ENCODE data around the gene PIPOX.

DNA sequence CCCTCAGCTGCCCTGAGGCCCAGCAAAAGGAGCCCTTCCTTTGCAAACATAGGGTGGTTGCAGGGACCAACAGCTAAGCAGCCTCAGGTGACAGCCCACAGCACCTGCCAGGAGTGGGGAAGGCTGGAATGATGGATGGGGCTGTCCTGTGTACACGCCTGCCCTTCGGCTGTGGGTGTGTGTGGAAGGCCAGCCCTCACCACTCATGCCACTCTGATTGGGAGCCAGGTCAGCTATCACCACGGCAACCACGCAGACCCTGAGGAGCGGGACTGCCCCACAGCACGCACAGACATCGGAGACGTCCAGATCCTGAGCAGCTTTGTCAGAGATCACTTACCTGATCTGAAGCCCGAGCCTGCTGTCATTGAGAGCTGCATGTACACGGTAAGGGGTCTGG is 11.9 kb downstream of the PIPOX start:
- no peak for TF ChIP-seq RAD21 (IDR thresholded peaks at IDR 0.05 in 1 of 2, conservative IDR thresholded peaks at IDR 0.05 in 1 of 2; ENCODE audit: low read depth in 2 of 2, low read length in 2 of 2)
- TF ChIP-seq, protein P1, sequence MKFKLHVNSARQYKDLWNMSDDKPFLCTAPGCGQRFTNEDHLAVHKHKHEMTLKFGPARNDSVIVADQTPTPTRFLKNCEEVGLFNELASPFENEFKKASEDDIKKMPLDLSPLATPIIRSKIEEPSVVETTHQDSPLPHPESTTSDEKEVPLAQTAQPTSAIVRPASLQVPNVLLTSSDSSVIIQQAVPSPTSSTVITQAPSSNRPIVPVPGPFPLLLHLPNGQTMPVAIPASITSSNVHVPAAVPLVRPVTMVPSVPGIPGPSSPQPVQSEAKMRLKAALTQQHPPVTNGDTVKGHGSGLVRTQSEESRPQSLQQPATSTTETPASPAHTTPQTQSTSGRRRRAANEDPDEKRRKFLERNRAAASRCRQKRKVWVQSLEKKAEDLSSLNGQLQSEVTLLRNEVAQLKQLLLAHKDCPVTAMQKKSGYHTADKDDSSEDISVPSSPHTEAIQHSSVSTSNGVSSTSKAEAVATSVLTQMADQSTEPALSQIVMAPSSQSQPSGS (IDR thresholded peaks at IDR 0.05; ENCODE audit: low read length) = no peak
- TF ChIP-seq CEBPB (IDR thresholded peaks at IDR 0.05; ENCODE audit: low read depth, low read length) = no peak
- no peak for TF ChIP-seq BRCA1 (IDR thresholded peaks at IDR 0.05; ENCODE audit: low read depth, low read length)
- no peak for TF ChIP-seq SP2 (IDR thresholded peaks at IDR 0.05; ENCODE audit: low read length)
- no peak for TF ChIP-seq KDM5A (IDR thresholded peaks at IDR 0.05; ENCODE audit: low read length)
- TF ChIP-seq POLR2AphosphoS5 (IDR thresholded peaks at IDR 0.05; ENCODE audit: low read depth, low read length) = no peak
- TF ChIP-seq RFX5 (IDR thresholded peaks at IDR 0.05; ENCODE audit: borderline replicate concordance, low read depth, low read length) = no peak
- TF ChIP-seq, protein P2, sequence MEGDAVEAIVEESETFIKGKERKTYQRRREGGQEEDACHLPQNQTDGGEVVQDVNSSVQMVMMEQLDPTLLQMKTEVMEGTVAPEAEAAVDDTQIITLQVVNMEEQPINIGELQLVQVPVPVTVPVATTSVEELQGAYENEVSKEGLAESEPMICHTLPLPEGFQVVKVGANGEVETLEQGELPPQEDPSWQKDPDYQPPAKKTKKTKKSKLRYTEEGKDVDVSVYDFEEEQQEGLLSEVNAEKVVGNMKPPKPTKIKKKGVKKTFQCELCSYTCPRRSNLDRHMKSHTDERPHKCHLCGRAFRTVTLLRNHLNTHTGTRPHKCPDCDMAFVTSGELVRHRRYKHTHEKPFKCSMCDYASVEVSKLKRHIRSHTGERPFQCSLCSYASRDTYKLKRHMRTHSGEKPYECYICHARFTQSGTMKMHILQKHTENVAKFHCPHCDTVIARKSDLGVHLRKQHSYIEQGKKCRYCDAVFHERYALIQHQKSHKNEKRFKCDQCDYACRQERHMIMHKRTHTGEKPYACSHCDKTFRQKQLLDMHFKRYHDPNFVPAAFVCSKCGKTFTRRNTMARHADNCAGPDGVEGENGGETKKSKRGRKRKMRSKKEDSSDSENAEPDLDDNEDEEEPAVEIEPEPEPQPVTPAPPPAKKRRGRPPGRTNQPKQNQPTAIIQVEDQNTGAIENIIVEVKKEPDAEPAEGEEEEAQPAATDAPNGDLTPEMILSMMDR (IDR thresholded peaks at IDR 0.05; ENCODE audit: control extremely low read depth in 1 of 3, insufficient read depth in 1 of 3, low read depth in 1 of 3, low read length in 3 of 3) = no peak
- no peak for TF ChIP-seq POLR2A (IDR thresholded peaks at IDR 0.05; ENCODE audit: control extremely low read depth in 1 of 2, low read depth in 2 of 2, low read length in 2 of 2)
- no peak for TF ChIP-seq GABPA (IDR thresholded peaks at IDR 0.05; ENCODE audit: borderline replicate concordance, insufficient read depth, low read length)
- no peak for TF ChIP-seq SIN3A (conservative IDR thresholded peaks at IDR 0.05 in 1 of 2, IDR thresholded peaks at IDR 0.05 in 1 of 2; ENCODE audit: low read depth in 1 of 2, low read length in 2 of 2)
- no peak for TF ChIP-seq CREB1 (IDR thresholded peaks at IDR 0.05)
